Measurements from ENCODE around the gene CPN2.

Gene CPN2

DNA sequence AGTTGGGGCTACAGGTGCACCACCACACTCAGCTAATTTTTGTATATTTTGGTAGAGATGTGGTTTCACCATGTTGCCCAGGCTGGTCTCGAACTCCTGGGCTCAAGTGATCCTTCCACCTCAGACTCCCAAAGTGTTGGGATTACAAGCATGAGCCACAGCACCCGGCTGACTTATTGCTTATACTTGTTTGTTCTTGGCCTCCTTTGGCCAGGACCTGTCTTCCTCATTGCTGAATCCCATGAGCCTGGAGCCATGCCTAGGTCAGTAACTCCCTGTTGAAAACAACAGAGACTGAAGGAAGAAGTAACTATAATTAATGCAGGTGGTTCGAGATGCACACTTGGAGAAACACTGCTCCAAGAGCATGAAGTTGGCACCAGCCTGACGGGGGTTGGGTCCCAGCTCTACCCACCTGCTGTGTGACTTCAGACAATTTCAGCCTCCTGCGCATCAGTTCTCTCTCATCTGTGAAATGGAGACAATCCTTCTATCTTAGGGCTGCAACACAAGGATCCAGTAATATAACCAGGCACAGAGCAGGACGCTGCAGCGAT, 38.9 kb downstream of the CPN2 start:
- no peak for DNase-seq

DNA sequence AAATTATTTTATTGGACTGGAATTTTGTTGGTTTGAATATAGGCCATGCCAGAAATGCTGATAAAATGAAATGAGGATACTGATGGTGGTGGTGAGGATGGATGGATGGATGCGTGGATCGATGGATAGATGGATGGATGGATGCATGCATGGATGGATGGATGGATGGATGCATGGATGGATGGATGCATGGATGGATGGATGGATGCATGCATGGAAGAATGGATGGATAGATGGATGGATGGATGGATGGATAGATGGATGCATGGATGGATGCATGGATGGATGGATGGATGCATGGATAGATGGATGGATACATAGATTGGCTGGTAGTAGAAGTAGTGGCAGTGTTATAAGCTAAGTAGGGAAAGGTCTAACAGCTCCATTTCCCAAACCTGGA, 40.1 kb downstream of the CPN2 start:
- DNase-seq: no peak

DNA sequence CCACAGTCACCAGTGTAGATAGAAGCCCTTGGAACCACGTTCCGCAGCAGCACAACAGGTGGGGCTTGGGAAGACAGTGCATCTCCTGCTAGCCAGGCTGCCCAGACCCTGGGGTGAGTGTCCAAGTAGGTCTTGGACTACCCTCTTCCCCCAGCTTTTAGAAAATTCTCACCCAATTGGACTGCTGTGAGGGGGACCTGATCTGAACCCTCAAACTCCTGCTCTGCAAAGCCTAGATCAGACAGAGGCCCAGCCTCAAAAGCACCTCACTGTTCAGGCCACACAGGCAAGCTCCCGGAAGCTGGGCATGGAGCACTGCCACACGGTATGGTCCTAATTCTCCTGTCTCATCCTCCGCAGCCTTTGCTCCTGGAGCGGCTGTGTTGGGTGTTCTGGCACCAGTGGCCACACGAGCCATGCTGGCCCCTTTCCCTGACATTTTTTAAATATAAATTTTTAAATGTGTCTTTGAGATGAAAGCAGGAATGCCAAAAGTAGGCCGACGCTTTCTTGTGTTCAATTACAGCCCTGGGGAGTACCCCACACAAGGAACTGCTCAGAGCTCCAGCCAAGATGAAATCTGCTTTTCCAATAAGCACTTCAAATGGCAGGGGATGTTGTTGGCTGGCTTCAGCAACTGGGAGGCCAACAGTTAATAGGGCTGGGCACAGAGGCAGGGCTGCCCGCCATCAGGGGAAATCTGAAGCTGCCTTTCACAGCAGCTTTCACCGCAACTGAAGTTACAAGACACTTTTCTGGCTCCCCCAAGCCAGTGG, 40.9 kb downstream of the CPN2 start:
- no peak for DNase-seq

DNA sequence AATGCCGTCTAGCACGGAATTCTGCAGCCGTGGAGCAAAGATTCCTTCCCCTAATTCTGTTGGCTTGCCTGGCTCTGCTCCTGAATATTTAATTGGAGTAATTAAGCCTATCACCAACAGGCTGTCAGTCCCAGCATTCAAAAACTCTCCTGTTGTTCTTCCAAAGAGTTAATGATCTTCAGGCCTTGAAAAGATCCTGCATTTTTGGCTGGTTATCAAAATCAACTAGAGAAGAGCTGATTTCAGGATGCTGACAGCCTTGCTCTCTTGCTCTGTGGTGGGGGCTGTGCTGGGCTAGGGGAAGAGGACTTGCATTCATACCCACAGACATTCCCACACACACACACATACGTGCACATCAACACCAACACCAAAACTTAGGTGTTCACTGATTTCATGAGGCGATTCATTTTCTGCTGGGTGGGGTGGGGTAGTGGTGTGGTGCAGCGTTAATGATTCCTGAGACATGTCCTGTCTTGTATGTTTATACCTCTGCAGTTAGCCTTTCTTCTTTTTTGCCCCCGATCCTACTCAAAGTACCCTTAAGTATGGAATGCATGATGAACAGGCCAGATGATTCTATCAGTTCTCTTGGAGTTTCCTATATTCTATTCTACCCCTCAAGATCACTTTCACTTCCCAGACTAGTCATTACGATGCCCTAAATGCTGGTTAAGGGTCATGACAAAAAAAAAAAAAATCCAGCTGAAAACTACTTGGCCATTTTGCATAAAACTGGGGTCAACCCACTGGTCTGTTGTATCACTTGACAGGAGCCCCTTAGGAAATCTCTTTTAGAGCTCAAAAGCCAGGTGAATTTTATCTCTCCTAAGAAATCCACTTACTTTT, 42.3 kb downstream of the CPN2 start:
- no peak for DNase-seq

DNA sequence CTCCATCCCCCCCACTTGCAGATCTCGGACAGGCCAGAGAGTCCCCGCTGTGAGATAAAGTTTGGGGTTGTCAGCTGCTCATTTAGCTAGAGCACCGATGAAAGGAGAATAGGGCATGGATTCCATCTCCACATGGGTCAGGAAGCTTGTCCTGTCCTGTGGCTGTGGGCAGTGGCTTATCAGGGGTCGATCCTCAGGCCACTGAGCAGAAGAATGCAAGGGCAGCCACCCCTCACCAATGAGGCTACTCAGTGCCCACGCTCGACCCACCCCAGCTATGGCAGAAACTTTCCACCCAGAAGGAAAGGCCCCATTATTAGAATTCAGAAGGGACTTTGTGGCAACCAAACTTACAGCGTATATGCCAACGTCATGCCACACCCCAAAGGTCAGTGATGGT, 43.3 kb downstream of the CPN2 start:
- DNase-seq: no peak

DNA sequence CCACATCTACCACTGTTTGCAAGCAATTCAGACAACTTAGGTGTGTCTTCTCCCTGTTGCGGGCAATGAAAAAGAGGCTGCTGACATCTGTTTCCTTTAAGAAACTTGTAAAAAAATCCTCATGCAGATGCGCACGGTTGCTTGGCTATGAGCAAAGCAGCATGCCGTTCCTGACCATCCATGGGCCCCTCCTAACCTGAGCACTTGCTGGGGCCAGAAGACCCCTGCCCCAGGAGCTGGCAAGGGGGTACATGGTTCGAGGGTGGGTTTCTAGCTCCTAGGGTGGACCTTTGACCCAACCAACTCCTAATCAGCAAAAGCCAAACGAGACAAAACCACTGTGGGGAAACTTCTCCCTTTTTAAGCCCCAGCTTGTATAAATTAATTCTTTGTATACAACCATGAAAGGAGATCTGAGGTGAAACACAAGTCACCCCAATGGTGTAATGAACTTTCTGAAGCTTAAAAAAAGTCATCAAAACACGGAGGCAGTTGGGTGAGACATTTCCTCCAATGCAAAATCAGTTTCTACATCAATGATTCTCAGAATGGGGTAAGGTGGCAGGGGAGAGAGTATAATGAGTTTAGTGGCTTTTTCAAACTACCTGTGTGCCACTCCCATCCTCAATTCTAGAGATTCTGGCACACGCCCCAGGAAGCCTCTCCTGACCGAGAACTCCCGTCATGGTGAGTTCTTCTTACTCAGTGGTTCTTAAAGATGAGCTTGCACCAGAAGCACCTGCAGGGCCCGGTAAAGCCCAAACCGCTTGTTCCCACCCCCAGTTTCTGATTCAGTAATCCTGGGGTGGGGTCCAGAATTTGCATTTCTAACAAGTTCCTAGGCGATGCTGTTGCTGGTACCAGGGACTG, 44.1 kb downstream of the CPN2 start:
- no peak for DNase-seq

DNA sequence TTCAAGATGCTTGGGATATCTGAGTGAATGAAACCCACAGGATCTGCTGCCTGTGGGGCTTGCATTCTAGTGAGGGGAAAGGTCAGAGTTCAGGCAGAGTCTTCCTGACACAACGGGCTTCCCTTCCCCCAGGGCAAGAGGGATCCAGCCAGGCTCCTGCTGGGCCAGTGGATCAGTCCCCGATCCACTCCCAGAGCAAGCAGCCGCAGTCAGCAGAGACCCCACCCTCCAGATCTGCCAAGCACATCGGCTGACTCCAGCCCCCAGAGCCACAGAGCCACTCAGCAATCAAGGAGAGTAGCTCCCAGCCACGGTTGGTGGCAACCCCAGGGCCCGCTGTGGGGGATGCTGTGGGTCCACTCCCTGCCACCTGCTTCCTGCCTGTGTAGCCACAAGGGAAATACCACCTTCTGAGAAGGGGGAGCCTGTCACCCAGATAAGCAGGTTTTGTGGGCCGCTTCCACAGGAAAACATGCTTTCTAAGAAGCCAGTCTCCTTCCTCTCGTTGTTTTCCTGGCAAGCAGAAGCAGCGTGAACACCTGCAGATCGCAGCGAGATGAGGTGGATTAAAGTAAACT, 44.9 kb downstream of the CPN2 start:
- no peak for DNase-seq

DNA sequence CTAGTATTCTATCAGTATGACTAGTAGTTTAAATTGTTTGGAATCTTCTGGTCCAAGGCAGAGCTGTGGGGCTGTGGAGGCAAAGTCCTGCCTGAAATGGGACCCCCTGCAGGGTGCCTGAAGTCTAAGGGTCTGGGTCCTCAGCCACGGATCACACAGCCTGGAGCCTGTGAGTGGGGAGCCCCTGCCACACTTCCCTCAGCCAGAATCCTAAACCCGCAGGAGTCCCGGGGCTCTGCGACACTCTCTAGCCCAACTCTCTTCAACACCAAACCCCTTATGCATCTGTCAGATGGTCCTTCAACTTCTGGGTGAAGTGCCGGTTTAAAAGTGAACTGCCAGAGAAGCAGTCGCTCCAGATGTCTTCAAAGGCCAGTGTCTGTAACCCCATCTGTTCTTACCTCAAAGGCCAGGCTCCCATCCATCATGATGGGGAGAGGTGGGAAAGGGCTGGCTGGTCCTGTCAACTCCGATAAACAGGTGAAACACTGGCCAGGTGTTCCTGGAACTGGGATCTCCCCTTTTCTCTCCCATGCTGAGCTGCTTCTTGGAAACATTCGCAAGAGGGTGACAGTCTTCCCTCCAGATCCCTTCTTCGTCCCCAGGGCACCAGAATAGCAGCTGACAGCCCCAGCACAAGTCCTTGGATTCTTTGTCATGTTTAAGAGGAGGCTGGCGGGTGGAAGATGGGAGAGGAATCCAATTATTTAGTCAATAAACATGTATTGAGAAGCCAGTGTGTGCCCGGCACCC, 45.6 kb downstream of the CPN2 start:
- DNase-seq: no peak

DNA sequence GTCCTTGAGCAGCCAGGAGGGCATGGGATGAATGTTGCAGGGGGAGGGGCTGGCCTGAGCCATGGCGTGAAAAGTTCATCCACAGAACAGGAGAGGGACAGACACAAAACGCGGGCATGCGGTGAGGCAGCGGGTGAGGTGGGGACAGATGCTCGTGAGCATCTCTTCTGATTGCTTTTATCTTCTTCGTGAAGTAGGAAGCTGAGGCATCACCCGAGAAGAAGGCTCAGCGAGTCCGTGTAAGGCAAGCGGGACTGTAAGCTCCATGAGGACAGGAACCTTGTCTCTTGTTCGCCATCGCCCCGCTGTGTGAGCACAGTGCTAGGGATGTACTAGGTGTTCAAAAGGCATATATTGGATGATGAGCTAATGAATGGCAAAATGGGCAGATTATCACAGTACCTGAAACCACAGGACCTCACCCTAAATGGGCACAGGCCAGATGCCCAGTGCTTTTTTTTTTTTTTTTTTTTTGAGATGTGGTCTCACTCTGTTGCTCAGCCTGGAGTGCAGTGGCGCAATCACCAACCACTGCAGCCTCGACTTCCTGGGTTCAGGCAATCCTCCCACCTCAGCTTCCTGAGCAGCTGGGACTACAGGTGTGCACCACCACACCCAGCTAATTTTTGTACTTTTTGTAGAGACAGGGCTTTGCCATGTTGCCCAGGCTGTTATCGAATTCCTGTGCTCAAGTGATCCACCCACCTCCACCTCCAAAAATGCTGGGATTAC, 46.8 kb downstream of the CPN2 start:
- no peak for DNase-seq

DNA sequence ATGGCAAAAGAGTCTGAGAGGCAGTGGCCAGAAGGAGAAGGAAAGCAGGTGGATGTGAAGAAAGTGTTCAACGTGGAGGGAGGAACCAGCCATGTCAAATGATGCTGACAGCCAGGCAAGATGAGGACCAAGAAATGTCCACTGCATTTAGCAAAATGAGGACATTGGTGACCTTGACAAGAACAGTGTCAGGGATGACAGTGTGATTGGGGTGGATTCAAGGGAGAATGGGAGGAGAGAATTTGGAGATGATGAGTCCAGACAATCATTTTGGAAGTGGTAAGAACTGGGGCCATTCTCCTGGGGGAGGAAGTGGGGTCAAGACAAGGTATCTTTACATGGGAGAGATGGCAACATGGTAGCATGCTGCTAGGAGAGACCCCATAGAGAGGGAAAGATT, 47.4 kb downstream of the CPN2 start:
- DNase-seq: no peak

DNA sequence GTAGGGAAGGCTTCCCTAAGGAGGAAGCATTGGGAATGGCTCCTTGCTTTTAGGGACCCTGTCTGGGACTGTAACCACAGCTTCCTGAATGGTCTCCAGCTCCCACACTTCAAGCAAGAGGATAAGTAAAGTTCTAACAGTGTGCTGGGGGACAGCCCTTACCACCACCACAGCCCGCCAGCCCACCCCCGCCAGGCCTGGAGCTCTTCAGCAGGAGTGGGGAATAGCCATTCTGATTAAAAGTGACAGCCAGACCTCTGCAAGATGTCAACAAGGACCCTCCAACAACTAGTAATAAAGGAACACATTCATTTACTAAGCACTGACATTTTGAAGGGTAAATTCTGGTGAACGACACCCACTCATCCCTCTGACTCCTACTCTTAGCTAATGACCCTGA, 49.4 kb downstream of the CPN2 start:
- DNase-seq: no peak

DNA sequence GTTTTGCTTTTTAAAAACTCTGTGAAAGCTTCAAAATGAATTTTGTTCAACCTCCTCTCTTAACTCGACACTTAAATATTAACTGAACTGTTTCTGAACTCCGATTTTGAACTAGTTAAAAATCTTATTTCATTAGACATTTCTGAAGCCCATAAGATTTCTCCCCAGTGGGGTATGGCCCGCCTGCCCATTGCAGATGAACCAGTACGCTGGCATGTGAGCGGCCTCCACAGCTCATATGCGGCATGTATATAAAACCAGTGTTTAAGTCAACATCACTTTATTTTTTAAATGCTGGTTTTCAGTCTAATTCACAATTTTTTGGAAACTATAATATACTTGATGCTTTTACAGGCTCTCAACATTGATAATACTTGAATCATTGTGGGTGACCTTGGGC, 50.2 kb downstream of the CPN2 start:
- DNase-seq: no peak

DNA sequence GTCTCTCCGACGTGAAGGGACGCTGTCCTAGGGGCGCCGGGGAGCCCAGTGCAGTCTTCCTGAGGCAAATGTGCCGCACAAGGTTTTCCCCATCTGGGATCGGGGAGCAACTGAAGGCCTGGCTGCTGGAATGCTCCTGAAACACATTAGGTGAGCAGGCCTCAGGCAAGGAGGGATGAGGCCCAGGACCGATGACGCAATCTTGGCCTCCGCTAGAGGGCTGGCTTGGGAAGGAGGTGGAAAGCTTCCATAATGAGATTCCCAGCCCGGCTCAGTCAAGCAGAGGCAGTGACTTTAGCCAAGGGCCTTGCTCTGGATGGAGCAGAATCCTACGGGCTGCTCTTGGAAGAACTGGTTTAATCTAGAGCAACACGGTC, 50.8 kb downstream of the CPN2 start:
- DNase-seq: peak; percentile 96

DNA sequence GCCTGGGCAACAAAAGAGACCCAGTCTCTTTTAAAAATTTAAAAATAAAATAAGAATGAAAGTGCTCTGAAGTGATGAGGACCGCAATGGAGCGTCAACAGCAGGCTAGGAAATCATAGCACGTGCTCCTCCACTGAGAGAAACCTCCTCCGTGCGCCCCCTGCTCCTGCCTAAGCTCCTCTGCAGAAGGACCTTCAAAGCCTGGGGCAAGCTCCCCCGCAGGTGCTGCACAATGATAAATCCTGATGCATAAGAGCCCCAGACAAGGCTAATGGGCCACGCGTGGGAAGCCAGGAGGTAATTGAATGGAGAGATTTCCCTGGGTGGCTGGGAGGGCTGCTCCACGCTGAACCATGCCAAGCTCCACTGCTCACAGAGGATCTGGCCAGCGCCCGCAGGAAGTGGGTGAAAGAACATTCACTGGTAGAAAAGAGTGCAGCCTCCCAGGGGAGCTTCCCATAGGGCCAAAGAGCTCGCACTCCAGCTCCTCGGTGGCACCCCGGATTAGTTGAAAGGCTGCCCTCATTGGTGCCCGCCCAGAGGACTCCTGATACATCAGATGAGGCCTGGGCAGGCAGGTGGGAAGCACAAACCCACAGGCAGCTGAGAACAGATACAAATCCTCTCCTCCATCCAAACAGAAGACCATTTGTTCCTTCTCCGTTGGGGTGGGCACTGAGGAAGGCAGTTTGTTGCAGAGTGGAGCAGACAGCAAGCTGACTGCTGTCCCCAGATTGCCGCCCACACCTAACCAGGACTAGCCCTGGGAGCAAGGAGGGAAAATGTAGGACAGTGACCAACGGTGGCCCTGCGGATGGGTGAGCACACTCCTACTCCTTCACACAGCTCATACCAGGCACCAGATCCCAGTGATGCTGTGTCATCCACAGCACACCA, 52.5 kb downstream of the CPN2 start:
- no peak for DNase-seq

DNA sequence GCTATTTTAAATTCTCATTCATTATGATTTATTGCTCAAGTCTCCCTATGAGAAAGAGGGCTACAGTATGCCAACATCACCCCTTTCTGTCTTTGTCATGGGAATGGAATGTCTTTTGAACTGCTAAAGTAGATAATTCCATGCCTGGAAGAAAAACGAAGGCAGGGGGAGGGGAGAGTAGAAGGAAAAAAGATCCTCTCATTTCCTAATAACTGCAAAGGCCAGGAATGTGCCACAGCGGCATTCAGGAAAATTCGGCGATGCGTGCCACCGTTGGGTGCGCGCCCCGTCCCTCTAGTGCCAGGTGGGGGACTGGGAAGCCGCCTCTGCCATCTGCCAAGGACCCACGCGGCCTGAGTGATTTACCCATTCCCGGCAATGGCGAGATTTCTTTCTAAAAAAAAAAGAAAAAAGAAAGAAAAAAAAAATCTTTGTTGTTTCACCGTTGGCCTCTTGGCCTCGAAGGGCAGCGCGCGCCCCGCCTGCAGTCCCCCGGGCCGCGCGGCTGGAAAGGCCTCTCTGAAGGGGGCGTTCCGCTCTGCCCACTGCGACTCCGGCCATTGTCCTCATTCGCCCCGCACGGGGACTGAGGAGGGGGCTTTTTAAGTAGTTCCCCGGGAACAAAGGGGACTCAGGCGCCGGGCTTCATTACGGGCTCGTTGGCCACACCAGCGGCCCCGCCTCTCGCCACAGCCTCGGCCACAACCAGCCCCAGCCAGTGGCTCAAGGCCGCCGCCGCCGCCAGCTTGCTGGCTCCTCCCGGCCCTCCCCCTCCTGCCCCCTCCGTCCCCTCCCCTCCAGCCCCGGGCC, 54.5 kb downstream of the CPN2 start:
- DNase-seq: peak; percentile 92

DNA sequence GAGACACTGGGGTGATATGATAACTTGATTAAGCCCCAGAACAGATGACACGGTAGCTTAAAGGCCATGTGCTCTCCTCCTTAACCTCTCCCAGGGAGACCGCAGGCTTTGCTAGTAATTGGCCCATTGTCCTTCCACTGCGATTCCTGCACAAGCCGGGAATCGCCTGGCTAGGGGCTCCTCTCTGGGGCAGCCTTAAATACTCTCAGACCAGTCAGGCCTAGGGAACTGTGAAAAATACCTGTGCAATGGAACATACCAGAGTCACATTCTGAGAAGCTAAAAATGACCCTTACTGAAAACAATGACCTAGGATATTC, 56.3 kb downstream of the CPN2 start:
- DNase-seq: no peak

DNA sequence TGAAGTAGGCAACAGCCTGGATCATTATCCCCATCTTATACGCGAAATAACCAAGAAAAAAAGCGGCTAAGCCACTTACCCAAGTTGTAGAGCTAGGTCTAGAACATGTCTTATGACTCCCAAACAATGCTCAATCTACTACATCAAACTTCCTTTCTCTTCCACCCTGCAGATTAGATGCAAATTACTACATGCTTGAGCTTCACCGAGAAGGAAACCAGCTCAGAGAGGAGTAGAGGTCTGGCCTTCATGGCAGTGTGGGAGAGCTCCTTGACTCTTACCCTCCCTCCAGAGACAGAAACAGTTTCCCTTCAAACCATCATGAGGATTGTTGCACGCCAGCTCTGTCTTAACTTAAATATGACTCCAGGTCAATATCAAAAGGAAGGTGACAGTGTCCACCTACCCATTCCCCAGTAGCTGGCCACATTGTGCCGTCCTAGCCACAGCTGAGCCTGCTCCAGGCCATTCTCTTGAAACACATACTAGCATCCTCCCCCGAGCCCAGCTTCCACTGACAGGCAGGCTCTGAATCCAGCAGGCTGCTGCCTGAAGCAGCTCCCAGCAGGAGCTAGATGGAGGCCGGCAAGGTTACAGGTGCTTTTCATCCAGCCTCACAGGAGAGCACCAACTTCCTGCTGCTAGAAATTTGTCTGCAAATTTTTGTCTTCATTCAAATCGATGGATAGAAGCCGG, 56.8 kb downstream of the CPN2 start:
- DNase-seq: no peak

DNA sequence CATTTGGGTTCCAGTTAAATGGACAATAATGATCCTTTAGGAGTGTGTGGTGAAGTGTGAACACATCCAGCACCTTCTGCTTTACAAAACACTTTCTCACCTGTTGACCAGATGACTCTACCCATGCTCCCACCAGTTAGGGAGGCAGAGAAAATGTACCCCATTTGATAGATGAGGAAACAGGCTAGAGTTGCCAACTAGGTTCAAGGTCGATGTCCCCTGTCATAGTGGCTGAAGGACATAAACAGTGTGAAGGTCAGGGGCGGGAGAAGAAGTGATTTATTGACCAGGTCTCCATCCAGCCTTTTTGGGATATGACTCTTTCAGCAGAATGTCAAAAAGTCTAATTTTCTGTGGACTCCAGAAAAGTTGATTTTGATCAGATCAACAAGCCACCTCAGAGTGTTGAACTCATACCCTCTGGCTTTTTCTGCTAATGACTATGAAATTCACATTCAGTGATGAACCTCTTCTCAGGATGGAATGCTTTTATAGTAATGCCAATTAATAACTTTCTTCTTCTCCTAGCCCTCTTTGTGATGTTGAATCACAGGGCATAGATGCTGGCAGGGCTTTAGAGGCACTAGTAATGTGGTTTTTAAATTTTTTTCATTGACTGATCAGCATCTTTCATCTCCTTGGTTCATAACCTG, 57.5 kb downstream of the CPN2 start:
- DNase-seq: no peak
